HUES48 (cell line): ENCODE data around the gene HDDC3.
A peak's percentile ranks its signal among the peaks of the same experiment; 100 is the strongest.

Experiments
- H3K27ac ChIP-seq: one replicate; pipeline ENCODE4 v1.7.0; 2013; ENCODE audit warnings: low read depth, low read length, inconsistent platforms
- H3K27me3 ChIP-seq: 2 replicates; pipeline ENCODE4 v1.6.1; 2013; ENCODE audit warnings: mild to moderate bottlenecking, low read length; ENCODE audit not compliant: control insufficient read depth, insufficient read depth
- H3K36me3 ChIP-seq: 2 replicates; pipeline ENCODE4 v1.6.1; 2013; ENCODE audit warnings: low read length; ENCODE audit not compliant: control insufficient read depth, insufficient read depth
- H3K4me1 ChIP-seq: 2 replicates; pipeline ENCODE4 v1.6.1; 2013; ENCODE audit warnings: mild to moderate bottlenecking, low read length; ENCODE audit not compliant: control insufficient read depth, insufficient read depth
- H3K4me3 ChIP-seq: 2 replicates; pipeline ENCODE4 v1.5.1; 2013; ENCODE audit warnings: mild to moderate bottlenecking, low read depth, low read length
- H3K9ac ChIP-seq: 2 replicates; pipeline ENCODE4 v1.6.1; 2013; ENCODE audit warnings: mild to moderate bottlenecking, low read depth, low read length, moderate library complexity
- H3K9me3 ChIP-seq: 2 replicates; pipeline ENCODE4 v1.6.1; 2013; ENCODE audit warnings: low read length; ENCODE audit not compliant: control insufficient read depth, insufficient read depth

HDDC3 gene

GRCh38 chr15:90960298-90961091 is 28.1 kb upstream of the HDDC3 start:
- Histone ChIP-seq H3K27ac (no peak overlapping the region), H3K4me1 (peaks cover 15% of the 10 kb centered on the region), H3K9ac (no peak overlapping the region), H3K27me3 (no peaks in the 10 kb centered on the region), H3K9me3 (no peaks in the 10 kb centered on the region), H3K4me3 (no peak overlapping the region), H3K36me3 (peaks cover 46% of the 10 kb centered on the region)

DNA sequence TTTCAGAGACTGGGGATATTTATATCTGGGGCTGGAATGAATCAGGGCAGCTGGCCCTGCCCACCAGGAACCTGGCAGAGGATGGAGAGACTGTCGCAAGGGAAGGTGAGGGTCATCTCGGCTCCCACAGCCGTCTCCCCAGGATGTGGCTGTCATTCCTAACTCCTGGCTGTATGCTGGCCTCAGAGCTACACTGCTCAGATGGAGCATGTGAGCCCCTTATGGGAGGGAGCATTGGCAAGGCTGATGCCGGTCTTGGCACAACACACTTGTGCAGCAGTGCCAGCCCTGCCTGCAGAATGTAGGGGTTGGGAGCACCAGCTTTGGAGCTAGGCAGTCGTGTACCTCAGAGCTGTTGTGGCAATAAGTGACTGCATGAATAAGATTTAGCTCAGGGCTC is 27.5 kb upstream of the HDDC3 start:
- Histone ChIP-seq H3K36me3 (peaks cover 46% of the 10 kb centered on the region), H3K27ac (no peak overlapping the region), H3K4me1 (peaks cover 15% of the 10 kb centered on the region), H3K27me3 (no peaks in the 10 kb centered on the region), H3K4me3 (no peak overlapping the region), H3K9me3 (no peaks in the 10 kb centered on the region), H3K9ac (no peak overlapping the region)

DNA sequence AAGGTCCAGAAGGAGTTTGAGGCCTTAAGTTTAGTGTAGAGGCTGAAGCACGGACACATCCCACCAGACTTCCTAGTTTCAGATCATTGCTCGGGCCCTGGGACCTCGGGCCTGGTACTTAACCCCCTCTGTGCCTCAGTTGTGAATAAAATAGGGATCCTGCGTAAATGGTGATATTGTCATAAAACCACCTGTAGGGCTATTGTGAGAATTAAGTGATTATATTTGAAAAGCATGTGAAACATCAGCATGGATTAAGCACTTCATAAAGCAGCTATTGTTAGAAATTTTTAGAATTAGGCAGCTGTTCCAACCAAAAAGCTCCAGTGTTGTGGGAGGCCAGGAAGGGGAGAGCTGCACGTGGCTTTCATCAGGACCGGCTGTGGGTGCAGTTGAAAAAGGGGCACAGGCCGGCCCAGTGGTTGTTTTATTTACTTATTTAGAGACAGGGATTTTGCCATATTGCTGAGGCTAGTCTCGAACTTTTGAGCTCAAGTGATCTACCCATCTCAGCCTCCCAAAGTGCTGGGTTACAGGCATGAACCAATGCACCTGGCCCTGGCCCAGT is 26.8 kb upstream of the HDDC3 start:
- H3K27ac ChIP-seq = no peak overlapping the region
- no peak overlapping the region for H3K4me3 ChIP-seq
- H3K36me3 ChIP-seq = peaks cover 44% of the 10 kb centered on the region
- H3K4me1 ChIP-seq = peaks cover 15% of the 10 kb centered on the region
- no peak overlapping the region for H3K9ac ChIP-seq
- no peaks in the 10 kb centered on the region for H3K27me3 ChIP-seq
- no peaks in the 10 kb centered on the region for H3K9me3 ChIP-seq

DNA sequence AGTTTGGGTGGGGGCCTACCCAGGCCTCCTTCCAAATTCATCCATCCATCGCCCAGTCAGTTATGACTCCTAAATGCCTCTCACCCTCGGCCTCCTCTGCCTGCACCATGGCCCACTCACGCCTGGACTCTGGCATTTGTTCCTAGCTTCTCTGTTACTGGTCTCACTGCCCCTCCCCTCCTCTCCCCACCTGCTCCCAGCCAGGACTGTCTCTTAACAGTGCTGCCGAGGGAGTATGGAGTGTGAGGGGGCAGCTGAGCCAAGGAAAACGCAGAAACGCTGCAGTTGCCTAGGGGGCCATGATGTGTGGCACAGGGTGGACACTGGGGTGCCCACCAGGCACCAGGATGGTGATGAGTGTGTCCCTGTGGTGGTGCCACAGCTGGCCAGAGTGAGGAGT is 25.4 kb upstream of the HDDC3 start:
- Histone ChIP-seq H3K4me1 (peaks cover 15% of the 10 kb centered on the region), H3K9ac (no peak overlapping the region; the same call in 1 of the 2 replicates), H3K9me3 (no peaks in the 10 kb centered on the region), H3K4me3 (peak overlapping the region; percentile 77), H3K36me3 (peaks cover 44% of the 10 kb centered on the region), H3K27me3 (no peaks in the 10 kb centered on the region), H3K27ac (no peak overlapping the region)

- Histone ChIP-seq H3K9ac (peak overlapping the region; percentile 69), H3K27me3 (no peaks in the 10 kb centered on the region), H3K4me1 (peaks cover 15% of the 10 kb centered on the region), H3K27ac (no peak overlapping the region), H3K36me3 (peaks cover 45% of the 10 kb centered on the region), H3K9me3 (no peaks in the 10 kb centered on the region), H3K4me3 (peak overlapping the region; percentile 77)
Observed at GRCh38 chr15:90957031-90957790, 24.9 kb upstream of the HDDC3 start.

DNA sequence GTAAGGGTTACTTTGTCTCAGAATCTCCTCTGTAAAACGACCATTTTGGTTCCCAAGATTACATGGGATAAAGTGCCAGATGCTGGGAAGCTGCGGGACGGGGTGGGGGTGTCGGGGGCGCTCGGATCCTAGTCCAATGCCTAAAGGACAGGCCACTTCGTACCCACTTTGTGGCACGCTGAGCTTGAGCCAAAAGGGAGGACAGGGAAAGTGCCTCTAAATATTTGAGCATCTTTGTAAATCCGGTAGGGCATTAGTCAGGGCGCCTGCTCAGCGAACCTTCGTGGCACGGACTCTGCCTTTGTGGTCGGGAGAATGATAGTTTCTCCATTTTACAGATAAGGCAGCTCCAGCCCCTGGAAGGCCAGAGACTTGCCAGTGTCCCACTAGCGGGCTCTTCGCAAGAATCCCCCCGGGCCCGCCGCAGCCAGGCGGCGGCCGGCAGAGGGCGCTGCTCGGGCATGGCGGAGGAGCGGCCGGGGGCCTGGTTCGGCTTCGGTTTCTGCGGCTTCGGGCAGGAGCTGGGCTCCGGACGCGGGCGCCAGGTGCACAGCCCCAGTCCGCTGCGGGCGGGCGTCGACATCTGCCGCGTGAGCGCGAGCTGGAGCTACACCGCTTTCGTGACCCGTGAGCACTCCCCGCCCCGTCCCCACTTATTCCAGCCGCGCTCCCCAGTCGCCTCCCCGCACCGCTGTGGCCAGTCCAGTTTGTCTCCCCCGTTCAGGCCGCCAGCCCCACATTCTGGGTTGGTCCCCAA is 24.1 kb upstream of the HDDC3 start:
- peaks cover 45% of the 10 kb centered on the region for H3K36me3 ChIP-seq
- H3K27ac ChIP-seq = no peak overlapping the region
- peak overlapping the region; percentile 69; the same call in 1 of the 2 replicates for H3K9ac ChIP-seq
- no peaks in the 10 kb centered on the region for H3K9me3 ChIP-seq
- H3K4me3 ChIP-seq = peak overlapping the region; percentile 77
- peaks cover 15% of the 10 kb centered on the region for H3K4me1 ChIP-seq
- H3K27me3 ChIP-seq = no peaks in the 10 kb centered on the region

DNA sequence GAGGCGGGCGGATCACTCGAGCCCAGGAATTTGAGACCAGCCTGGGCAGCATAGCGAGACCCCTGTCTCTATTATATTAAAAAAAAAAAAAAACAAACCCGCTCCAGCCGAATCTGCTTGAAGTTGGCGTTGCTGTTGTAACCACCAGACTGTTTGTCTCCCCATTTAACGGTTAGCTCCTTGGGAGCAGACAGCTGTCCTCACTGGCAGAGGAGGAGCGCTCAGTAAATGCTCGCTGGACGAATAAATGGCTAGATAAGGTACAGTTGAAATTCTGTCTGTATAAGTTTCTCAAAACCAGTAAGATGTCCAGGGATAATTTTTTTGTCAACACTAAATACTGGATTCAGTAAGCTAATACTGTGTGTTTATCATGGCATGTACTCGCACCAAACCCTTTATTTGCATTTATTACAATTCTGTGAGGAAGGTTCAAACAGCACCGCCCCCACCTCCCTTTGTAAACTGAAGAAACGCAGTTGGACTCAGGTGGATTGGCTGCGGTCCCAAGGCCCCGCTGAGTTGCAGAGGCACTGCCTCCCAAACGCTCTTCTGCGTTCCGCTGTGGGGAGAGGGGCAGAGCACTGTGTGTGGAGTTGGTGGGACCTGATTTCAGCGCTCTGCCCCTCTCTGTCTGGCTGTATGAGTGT is 23.4 kb upstream of the HDDC3 start:
- H3K36me3 ChIP-seq = peaks cover 44% of the 10 kb centered on the region
- H3K27ac ChIP-seq = no peak overlapping the region
- peak overlapping the region; percentile 95 for H3K9ac ChIP-seq
- no peaks in the 10 kb centered on the region for H3K9me3 ChIP-seq
- peaks cover 15% of the 10 kb centered on the region for H3K4me1 ChIP-seq
- peak overlapping the region; percentile 77 for H3K4me3 ChIP-seq
- no peaks in the 10 kb centered on the region for H3K27me3 ChIP-seq

GRCh38 chr15:90954712-90955623 is 22.6 kb upstream of the HDDC3 start, which contains the start of gene RCCD1:
RCCD1 (plus strand) TSS chr15:90954884; CDS start chr15:90956735, 1,851 bp downstream.
- Histone ChIP-seq H3K27ac (peak within 1 kb of the TSS; percentile 97), H3K27me3 (no peaks in the 10 kb centered on the region)

GRCh38 chr15:90953947-90954711 is 21.8 kb upstream of the HDDC3 start:
- H3K27ac ChIP-seq = no peak overlapping the region
- H3K9ac ChIP-seq = no peak overlapping the region
- no peak overlapping the region for H3K4me3 ChIP-seq
- H3K36me3 ChIP-seq = peaks cover 49% of the 10 kb centered on the region
- H3K9me3 ChIP-seq = no peaks in the 10 kb centered on the region
- peaks cover 15% of the 10 kb centered on the region for H3K4me1 ChIP-seq
- H3K27me3 ChIP-seq = no peaks in the 10 kb centered on the region

More at GRCh38 chr15:90954712-90955623, 22.6 kb upstream of the HDDC3 start, which contains the start of gene RCCD1:
- Histone ChIP-seq H3K4me3 (peak within 1 kb of the TSS; percentile 77), H3K4me1 (peaks cover 15% of the 10 kb centered on the region), H3K9ac (peak within 1 kb of the TSS; percentile 95), H3K9me3 (no peaks in the 10 kb centered on the region), H3K36me3 (peaks cover 44% of the 10 kb centered on the region)
